Measurements from ENCODE around the gene GFRA4.

The GFRA4 gene

DNA sequence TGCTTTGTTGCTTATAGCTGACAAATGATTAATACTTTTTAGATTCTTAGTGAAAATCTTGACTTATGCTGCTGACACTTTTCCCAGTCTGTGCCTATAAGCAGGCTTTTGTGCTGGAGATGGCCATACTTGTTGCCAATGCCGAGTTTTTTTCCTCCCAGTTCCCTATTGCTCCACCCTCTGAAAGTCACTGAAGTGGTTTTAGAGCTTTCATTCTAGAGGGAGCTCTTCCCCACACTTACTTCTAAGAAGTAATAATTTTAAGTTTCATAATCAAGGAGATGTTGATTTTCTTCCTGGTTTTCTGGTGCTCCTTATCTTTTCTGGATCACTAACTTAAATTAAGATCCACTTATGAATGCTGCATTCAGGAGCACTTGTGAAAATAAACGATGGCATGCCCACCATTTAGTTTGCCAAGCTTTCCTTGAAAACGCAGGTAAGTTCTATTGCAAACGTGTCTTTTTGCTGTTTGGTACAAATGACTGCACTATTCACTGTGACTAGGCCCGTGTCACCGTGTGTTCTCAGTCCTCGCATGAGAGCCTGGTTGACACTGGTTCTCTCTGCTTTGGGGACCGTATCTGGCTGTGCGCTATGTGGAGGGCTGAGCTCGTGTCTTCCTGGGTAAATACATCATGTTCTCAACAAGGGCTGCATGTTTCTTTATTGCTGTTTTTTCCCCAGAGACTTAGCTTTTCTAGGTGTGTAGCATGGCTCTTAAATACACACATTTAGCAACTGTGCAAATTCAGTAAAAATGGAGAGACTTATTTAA is 50.2 kb downstream of the GFRA4 start:
- DNase-seq (ENCODE audit: low read depth, low spot score) = no peak
- in situ Hi-C loops (cut with HindIII; ENCODE audit: low sequenced_read_pairs) = no loop called here
- TF ChIP-seq, protein P1, sequence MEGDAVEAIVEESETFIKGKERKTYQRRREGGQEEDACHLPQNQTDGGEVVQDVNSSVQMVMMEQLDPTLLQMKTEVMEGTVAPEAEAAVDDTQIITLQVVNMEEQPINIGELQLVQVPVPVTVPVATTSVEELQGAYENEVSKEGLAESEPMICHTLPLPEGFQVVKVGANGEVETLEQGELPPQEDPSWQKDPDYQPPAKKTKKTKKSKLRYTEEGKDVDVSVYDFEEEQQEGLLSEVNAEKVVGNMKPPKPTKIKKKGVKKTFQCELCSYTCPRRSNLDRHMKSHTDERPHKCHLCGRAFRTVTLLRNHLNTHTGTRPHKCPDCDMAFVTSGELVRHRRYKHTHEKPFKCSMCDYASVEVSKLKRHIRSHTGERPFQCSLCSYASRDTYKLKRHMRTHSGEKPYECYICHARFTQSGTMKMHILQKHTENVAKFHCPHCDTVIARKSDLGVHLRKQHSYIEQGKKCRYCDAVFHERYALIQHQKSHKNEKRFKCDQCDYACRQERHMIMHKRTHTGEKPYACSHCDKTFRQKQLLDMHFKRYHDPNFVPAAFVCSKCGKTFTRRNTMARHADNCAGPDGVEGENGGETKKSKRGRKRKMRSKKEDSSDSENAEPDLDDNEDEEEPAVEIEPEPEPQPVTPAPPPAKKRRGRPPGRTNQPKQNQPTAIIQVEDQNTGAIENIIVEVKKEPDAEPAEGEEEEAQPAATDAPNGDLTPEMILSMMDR (IDR thresholded peaks at IDR 0.05; ENCODE audit: low read depth, low read length) = no peak

DNA sequence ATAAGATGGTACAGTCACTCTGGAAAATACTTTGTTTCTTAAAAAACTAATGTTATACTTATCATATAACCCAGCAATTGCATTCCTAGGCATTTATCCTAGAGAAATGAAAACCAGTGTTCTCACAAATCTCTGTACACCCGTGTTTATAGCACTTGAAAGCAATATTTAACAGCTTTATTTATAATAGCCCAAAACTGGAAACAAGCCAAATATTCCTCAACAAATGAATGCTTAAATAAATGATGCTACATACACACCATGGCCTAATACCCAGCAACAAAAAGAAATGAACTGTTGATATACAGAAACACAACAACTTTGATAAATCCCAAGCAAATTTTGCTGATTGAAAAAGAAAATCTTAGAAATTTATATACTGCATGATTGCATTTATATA is 51.3 kb downstream of the GFRA4 start:
- in situ Hi-C loops (cut with HindIII; ENCODE audit: low sequenced_read_pairs) = no loop called here
- TF ChIP-seq, protein P1 (IDR thresholded peaks at IDR 0.05; ENCODE audit: low read depth, low read length) = no peak
- H3K4me3 ChIP-seq (ENCODE audit: low read depth, low read length) = no peak overlapping the region
- no peak for DNase-seq (ENCODE audit: low read depth, low spot score)

More for the DNA sequence above, 50.2 kb downstream of the GFRA4 start:
- H3K4me3 ChIP-seq (ENCODE audit: low read depth, low read length) = no peak overlapping the region
